Astrocyte (in vitro differentiated cells and primary cell): ENCODE results near the gene TPM2. TPM values are rescaled to one million over a fixed set of nuclear protein-coding genes. Genes with fewer than 3 reads are reported as not detected.
A peak's percentile ranks its signal among the peaks of the same experiment; 100 is the strongest.

ENCODE experiments used
- DNase-seq: peaks from one replicate; pipeline ENCODE4 v3.0.0-alpha.2; 2010; ENCODE audit warnings: low read depth
- FAIRE-seq: peaks from 2 replicates; lab custom pipeline; 2011; peaks lifted over from hg19 to GRCh38; lab: Jason Lieb, UNC
- H2AFZ ChIP-seq: 2 replicates; pipeline ENCODE4 v1.6.0; 2012; ENCODE audit warnings: low read depth, low read length, inconsistent platforms
- H3K27ac ChIP-seq: 2 replicates; pipeline ENCODE4 v1.5.1; 2011; ENCODE audit warnings: low read depth, low read length, inconsistent platforms
- H3K27me3 ChIP-seq: 2 replicates; pipeline ENCODE4 v1.6.0; 2011; ENCODE audit warnings: low read length, inconsistent platforms; ENCODE audit not compliant: insufficient read depth
- H3K36me3 ChIP-seq: 2 replicates; pipeline ENCODE4 v1.5.1; 2011; ENCODE audit warnings: low read length, inconsistent platforms; ENCODE audit not compliant: insufficient read depth
- H3K4me1 ChIP-seq: 2 replicates; pipeline ENCODE4 v1.5.1; 2011; ENCODE audit warnings: low read length, inconsistent platforms; ENCODE audit not compliant: insufficient read depth
- H3K4me2 ChIP-seq: 2 replicates; pipeline ENCODE4 v1.6.0; 2012; ENCODE audit warnings: low read length, inconsistent platforms
- H3K4me3 ChIP-seq: 2 replicates; pipeline ENCODE4 v1.5.1; 2011; ENCODE audit warnings: low read depth, mild to moderate bottlenecking, low read length, inconsistent platforms; ENCODE audit not compliant: insufficient read depth
- H3K79me2 ChIP-seq: 2 replicates; pipeline ENCODE4 v1.6.0; 2012; ENCODE audit warnings: mild to moderate bottlenecking, low read length, inconsistent platforms; ENCODE audit not compliant: insufficient read depth
- H3K9ac ChIP-seq: 2 replicates; pipeline ENCODE4 v1.6.0; 2012; ENCODE audit warnings: mild to moderate bottlenecking, low read length, inconsistent platforms
- H3K9me3 ChIP-seq: 2 replicates; pipeline ENCODE4 v1.5.1; 2012; ENCODE audit warnings: low read depth, mild to moderate bottlenecking, low read length, inconsistent platforms; ENCODE audit not compliant: insufficient read depth
- H4K20me1 ChIP-seq: 2 replicates; pipeline ENCODE4 v1.6.0; 2012; ENCODE audit warnings: low read length, inconsistent platforms; ENCODE audit not compliant: insufficient read depth
- H3K27ac Mint-ChIP-seq: one replicate; pipeline ENCODE4 v1.8.0; 2021; ENCODE audit warnings: mild to moderate bottlenecking, mixed read lengths; ENCODE audit not compliant: unreplicated experiment
- H3K27me3 Mint-ChIP-seq: one replicate; pipeline ENCODE4 v1.8.0; 2021; ENCODE audit warnings: low read depth, mixed read lengths; ENCODE audit not compliant: unreplicated experiment
- H3K36me3 Mint-ChIP-seq: one replicate; pipeline ENCODE4 v1.8.0; 2021; ENCODE audit warnings: low read depth, mixed read lengths; ENCODE audit not compliant: unreplicated experiment
- H3K4me1 Mint-ChIP-seq: one replicate; pipeline ENCODE4 v1.8.0; 2021; ENCODE audit warnings: low read depth, mixed read lengths; ENCODE audit not compliant: unreplicated experiment
- H3K4me3 Mint-ChIP-seq: one replicate; pipeline ENCODE4 v1.8.0; 2021; ENCODE audit warnings: mild to moderate bottlenecking, moderate library complexity, mixed read lengths; ENCODE audit not compliant: unreplicated experiment
- H3K9me3 Mint-ChIP-seq: one replicate; pipeline ENCODE4 v1.8.0; 2021; ENCODE audit warnings: mild to moderate bottlenecking, mixed read lengths; ENCODE audit not compliant: unreplicated experiment
- EZH2 ChIP-seq: IDR thresholded peaks from 2 replicates; pipeline ENCODE4 v1.6.1; 2012; ENCODE audit warnings: mild to moderate bottlenecking, low read length, inconsistent platforms; ENCODE audit not compliant: insufficient read depth
- total RNA-seq: library from RNA; stranded (reverse); gene quantifications from 2 replicates; pipeline ENCODE4 v1.2.1, GENCODE V29; 2021
- TF ChIP-seq, protein P1 (sequence below): IDR thresholded peaks from 2 replicates; pipeline ENCODE4 v1.5.1; 2011; ENCODE audit warnings: low read depth, mild to moderate bottlenecking, inconsistent platforms, low read length, moderate library complexity; ENCODE audit not compliant: insufficient read depth

The TPM2 gene
- total RNA-seq, 1 donor from 2014 or later: 2,001 TPM

DNA sequence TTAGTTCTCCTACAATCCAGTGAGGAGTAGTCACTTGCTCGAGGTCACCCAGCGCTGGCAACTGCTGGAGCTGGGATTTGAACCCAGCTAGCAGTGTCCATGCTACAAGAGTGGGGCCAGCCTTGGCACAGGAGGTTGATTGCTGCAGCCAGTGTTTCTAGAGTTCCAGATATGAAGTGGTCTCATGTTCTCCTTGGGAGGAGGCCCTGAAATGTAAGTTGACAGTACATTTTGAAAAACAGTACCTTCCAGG, 30.8 kb downstream of the TPM2 start:
- H3K27me3 ChIP-seq: no peaks in the 10 kb centered on the region
- H3K36me3 Mint-ChIP-seq: peaks cover 1% of the 10 kb centered on the region
- peak overlapping the region; percentile 92 for H3K9ac ChIP-seq
- H3K4me1 ChIP-seq: peaks cover 15% of the 10 kb centered on the region
- no peaks in the 10 kb centered on the region for H3K27me3 Mint-ChIP-seq
- H3K79me2 ChIP-seq: peaks cover 11% of the 10 kb centered on the region
- FAIRE-seq (no peak), DNase-seq (no peak)
- peaks cover 12% of the 10 kb centered on the region for H3K4me1 Mint-ChIP-seq
- H3K9me3 Mint-ChIP-seq: no peaks in the 10 kb centered on the region
- H3K4me2 ChIP-seq: peak overlapping the region; percentile 86
- no peaks in the 10 kb centered on the region for H3K9me3 ChIP-seq
- peak overlapping the region; percentile 87 for H3K4me3 Mint-ChIP-seq
- peak overlapping the region; percentile 100 for H3K27ac ChIP-seq
- peak overlapping the region; percentile 75 for H3K27ac Mint-ChIP-seq
- H3K36me3 ChIP-seq: peaks cover 6% of the 10 kb centered on the region
- peaks cover 8% of the 10 kb centered on the region for H4K20me1 ChIP-seq
- peak overlapping the region; percentile 92 for H2AFZ ChIP-seq
- H3K4me3 ChIP-seq: peak overlapping the region; percentile 78
- TF ChIP-seq, protein P1, sequence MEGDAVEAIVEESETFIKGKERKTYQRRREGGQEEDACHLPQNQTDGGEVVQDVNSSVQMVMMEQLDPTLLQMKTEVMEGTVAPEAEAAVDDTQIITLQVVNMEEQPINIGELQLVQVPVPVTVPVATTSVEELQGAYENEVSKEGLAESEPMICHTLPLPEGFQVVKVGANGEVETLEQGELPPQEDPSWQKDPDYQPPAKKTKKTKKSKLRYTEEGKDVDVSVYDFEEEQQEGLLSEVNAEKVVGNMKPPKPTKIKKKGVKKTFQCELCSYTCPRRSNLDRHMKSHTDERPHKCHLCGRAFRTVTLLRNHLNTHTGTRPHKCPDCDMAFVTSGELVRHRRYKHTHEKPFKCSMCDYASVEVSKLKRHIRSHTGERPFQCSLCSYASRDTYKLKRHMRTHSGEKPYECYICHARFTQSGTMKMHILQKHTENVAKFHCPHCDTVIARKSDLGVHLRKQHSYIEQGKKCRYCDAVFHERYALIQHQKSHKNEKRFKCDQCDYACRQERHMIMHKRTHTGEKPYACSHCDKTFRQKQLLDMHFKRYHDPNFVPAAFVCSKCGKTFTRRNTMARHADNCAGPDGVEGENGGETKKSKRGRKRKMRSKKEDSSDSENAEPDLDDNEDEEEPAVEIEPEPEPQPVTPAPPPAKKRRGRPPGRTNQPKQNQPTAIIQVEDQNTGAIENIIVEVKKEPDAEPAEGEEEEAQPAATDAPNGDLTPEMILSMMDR: no peak
- no peak for TF ChIP-seq EZH2

DNA sequence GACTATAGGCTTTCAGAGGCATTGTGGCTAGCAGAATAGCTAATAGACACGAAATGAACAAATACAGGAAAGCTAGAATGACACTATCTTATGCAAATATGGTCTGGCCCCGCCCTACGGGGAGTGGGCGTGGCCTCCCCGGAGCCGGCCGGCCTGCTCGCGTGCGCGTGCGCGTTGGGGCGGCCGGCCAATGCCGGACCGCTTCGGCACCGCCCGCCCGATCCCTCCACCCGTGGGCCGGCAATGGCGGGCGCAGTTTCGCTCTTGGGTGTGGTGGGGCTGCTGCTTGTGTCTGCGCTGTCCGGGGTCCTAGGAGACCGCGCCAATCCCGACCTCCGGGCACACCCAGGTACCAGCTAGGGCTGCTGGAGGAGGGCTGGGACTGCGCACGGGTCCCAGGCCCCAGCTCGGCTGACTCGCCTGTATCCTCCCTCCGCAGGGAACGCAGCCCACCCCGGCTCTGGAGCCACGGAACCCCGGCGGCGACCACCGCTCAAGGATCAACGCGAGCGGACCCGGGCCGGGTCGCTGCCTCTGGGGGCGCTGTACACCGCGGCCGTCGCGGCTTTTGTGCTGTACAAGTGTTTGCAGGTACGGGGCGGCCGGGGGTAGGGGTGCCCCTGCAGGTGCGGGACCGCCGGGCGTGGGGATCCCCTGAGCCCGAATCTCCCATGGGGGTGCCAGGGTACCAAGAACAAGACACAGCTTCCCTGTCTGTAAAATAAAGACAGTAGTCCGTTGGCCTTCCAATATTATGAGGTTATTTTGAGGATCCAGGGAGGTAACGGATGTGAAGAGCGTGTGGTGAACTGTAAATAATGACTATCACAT, 31.4 kb downstream of the TPM2 start, which contains the start of gene CCDC107:
Gene CCDC107, plus strand, starts transcription at position 156 of the 831 bp plus-strand sequence. Its CDS starts 88 bp downstream, at position 244.
- peak within 1 kb of the TSS; percentile 100 for H3K27ac ChIP-seq
- H2AFZ ChIP-seq: peak within 1 kb of the TSS; percentile 92
- peak within 1 kb of the TSS; percentile 86 for H3K4me2 ChIP-seq
- Mint-ChIP-seq H3K4me1 (peaks cover 12% of the 10 kb centered on the region), H3K9me3 (no peaks in the 10 kb centered on the region), H3K36me3 (peaks cover 1% of the 10 kb centered on the region), H3K27me3 (no peaks in the 10 kb centered on the region), H3K4me3 (peak within 1 kb of the TSS; percentile 87), H3K27ac (peak within 1 kb of the TSS; percentile 75)
- TF ChIP-seq EZH2: no peak
- TF ChIP-seq, protein P1: peak; percentile 28
- peak within 1 kb of the TSS; percentile 92 for H3K9ac ChIP-seq
- peaks cover 11% of the 10 kb centered on the region for H3K79me2 ChIP-seq
- peak; percentile 59 for DNase-seq
- H3K9me3 ChIP-seq: no peaks in the 10 kb centered on the region
- no peaks in the 10 kb centered on the region for H3K27me3 ChIP-seq
- peaks cover 8% of the 10 kb centered on the region for H4K20me1 ChIP-seq
- peak within 1 kb of the TSS; percentile 78 for H3K4me3 ChIP-seq
- peaks cover 15% of the 10 kb centered on the region for H3K4me1 ChIP-seq
- H3K36me3 ChIP-seq: peaks cover 6% of the 10 kb centered on the region
- FAIRE-seq: no peak
